ENCODE measurements around the gene ANKRD13D.

ANKRD13D gene

DNA sequence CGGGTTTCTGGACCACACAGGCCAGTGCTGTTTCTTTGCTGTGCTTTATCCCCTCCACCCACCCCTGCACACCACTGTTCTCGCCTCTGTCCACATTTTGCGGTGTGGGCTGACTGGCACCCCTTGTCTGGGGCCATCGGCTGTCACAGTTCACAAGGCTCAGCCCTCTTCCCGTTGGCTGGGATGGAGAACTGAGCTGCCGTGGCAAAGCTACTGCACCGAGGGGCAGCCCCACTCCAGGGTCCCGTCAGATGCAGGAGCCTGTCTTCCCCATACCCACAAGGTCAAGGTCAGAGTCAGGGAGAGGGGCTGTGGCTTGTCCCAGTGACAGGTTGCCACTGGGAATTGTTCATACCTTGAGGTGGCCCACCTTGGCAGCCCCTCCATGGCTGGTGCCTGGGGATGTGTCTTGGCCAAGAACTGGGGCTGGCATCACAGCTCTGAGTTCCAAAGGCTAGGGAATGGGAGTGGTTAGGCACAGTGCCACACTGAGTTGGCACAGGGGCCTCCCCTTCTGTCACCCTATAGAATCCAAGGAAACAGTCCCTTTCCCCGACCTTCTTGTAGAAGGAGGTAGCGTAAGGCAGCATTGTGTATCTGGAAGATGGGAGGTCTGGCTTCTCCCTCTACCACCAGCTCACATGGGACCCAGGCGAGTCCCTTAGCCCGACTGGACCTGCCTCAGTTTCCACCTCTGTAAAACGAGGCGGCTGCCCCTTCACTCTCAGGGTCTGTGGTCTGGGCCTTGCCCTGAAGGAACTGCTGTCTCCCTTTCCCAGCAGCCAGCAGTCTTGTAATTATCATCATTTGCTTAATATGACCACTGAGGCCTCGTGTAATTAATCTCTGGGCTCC is 19.5 kb upstream of the ANKRD13D start:
- no peaks in the 10 kb centered on the region for H3K9me3 ChIP-seq
- DNase-seq: peak; percentile 50 to 71
- TF ChIP-seq, protein P1, sequence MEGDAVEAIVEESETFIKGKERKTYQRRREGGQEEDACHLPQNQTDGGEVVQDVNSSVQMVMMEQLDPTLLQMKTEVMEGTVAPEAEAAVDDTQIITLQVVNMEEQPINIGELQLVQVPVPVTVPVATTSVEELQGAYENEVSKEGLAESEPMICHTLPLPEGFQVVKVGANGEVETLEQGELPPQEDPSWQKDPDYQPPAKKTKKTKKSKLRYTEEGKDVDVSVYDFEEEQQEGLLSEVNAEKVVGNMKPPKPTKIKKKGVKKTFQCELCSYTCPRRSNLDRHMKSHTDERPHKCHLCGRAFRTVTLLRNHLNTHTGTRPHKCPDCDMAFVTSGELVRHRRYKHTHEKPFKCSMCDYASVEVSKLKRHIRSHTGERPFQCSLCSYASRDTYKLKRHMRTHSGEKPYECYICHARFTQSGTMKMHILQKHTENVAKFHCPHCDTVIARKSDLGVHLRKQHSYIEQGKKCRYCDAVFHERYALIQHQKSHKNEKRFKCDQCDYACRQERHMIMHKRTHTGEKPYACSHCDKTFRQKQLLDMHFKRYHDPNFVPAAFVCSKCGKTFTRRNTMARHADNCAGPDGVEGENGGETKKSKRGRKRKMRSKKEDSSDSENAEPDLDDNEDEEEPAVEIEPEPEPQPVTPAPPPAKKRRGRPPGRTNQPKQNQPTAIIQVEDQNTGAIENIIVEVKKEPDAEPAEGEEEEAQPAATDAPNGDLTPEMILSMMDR (IDR thresholded peaks at IDR 0.05): no peak
- peak overlapping the region; percentile 90 to 93 for H3K27ac ChIP-seq
- no peaks in the 10 kb centered on the region for H3K27me3 ChIP-seq
- H3K36me3 ChIP-seq: peaks cover 0 to 13% (median 0%) of the 10 kb centered on the region in 3 donors
- H3K4me1 ChIP-seq: peaks cover 0 to 83% (median 80%) of the 10 kb centered on the region in 4 donors
- H3K4me3 ChIP-seq: peak overlapping the region; percentile 4 to 25
- intact Hi-C loops (cut with DNase I; ENCODE audit: low total_unique reads): loop anchor here (10.0 kb wide), 1 partner anchor 105 kb away; the partner anchor contains the start of gene CLCF1

DNA sequence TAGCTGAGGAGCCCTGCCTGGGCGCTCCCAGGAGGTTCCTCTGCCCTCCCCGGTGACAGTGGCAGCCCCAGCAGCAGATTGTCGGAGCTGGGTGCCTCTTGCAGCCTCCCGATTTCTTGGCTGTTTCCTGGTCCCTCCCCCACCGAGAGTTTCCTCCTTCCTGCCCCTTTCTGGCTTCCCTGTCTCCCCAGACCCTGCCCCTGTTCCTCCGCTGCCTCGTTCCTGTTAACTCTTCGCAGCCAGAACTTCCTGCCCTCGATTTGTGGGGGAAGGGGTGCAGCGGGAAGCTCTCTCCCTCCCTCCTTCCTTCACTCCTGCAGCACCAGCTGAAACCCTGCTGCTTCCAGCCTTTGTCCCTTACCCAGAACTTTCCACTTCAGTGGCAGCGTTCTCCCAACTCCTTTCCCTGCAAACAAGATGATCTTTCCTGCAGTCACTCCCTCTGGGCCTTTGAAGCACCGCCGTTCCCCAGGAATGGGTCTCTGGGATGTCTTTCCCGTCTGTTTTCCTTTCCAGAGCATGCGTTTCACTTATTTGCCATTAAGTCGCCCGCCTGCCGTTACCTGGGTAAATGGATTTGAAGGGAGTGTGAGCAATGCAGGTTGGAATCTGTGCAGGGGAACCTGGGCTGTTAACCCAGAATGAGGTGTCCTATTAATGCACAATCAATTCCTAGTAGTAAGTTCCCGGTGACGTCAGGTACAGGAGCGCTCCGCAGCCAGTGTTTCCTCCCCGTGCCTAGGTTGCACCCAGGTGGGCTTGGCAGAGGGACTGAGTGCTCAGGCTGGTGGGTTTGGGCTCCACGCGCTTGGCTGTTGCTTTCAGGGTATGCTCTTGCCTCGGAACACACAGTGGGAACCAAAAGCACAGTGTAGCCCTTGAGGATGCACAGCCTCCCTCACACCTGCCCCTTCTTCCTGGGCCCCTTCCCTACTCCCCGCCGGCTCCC is 18.6 kb upstream of the ANKRD13D start:
- Histone ChIP-seq H3K27ac (peak overlapping the region; percentile 90 to 93), H3K9me3 (no peaks in the 10 kb centered on the region), H3K36me3 (peaks cover 0 to 13% (median 0%) of the 10 kb centered on the region in 3 donors), H3K4me3 (peak overlapping the region; percentile 4 to 25), H3K4me1 (peaks cover 2 to 91% (median 88%) of the 10 kb centered on the region in 4 donors), H3K27me3 (no peaks in the 10 kb centered on the region)
- peak; percentile 71 to 80 for DNase-seq
- intact Hi-C loops (cut with DNase I; ENCODE audit: low total_unique reads): no loop called here
- TF ChIP-seq, protein P1 (IDR thresholded peaks at IDR 0.05): no peak

DNA sequence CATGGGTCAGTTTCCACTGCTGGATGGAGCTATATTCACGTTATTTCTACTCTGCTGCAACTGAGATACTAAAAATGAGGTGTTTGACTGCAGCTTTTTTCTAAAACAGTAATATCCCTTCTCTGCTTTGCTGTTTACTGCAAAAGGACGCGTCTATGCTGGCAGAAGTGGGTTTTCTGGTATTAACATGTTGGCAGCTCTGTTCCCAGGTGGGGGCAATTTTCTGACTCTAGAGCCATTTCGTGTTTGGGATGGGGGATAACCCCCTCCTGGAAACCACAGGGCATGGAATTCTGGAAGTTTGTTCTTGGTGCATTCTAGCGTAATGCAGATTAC is 17.9 kb upstream of the ANKRD13D start:
- H3K4me1 ChIP-seq: peaks cover 5 to 92% (median 90%) of the 10 kb centered on the region in 4 donors
- H3K9me3 ChIP-seq: no peaks in the 10 kb centered on the region
- H3K4me3 ChIP-seq: no peak overlapping the region
- no peak for DNase-seq
- peaks cover 0 to 13% (median 0%) of the 10 kb centered on the region in 3 donors for H3K36me3 ChIP-seq
- no peaks in the 10 kb centered on the region for H3K27me3 ChIP-seq
- intact Hi-C loops (cut with DNase I; ENCODE audit: low total_unique reads): no loop called here
- H3K27ac ChIP-seq: peak overlapping the region; percentile 65 to 93
- TF ChIP-seq, protein P1 (IDR thresholded peaks at IDR 0.05): no peak

DNA sequence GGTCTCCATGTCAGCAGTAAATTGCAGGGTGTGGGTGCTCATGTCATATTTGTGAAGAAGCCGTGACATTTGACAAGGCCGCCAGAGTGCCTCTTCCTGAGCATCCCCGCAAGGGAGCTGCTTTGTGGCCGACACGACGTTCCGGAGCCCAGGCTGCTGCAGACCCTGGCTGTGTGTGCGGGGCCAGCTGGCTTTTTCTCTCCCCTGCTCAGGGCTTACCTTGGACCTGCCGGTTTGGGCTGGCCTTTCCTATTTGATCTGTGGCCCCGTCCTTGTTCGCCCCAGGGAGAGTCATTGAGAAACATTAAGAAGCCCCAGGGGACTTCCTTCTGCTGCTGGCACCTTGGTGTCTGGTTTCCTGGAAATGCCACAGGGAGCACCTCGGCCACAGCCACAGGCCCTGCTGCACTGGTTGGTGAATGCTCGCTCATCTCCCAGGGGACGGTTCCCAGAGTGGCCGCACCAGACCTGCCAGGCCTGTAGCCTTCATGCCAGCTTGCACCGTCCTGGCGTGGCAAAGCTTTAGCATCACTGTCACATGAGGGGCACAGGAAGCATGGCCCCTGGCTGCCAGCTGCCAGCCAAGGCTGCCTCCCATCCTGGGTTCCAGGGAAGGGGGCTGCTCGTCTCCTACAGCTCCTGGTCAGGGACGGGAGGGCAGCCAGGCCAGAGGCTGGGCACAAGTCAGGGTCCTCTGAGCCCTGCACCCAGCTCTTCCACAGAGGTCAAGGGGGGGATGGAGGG is 17.4 kb upstream of the ANKRD13D start:
- Histone ChIP-seq H3K4me1 (peaks cover 5 to 97% (median 96%) of the 10 kb centered on the region in 4 donors), H3K27ac (peak overlapping the region; percentile 65 to 93), H3K27me3 (no peaks in the 10 kb centered on the region), H3K4me3 (no peak overlapping the region), H3K9me3 (no peaks in the 10 kb centered on the region), H3K36me3 (peaks cover 0 to 13% (median 0%) of the 10 kb centered on the region in 3 donors)
- TF ChIP-seq, protein P1 (IDR thresholded peaks at IDR 0.05): no peak
- intact Hi-C loops (cut with DNase I; ENCODE audit: low total_unique reads): no loop called here
- DNase-seq: peak; percentile 45 to 90
